Eye (tissue), 1 donor: ENCODE results near the gene KHK.
"Not testable (repeated sequence)": the region's sequence is repeated elsewhere in the genome, so short reads cannot be mapped to it uniquely, and the experiment has no call there.

Experiments used
- DNase-seq: peaks from one replicate; pipeline ENCODE4 v3.0.0-alpha.2; 2015

KHK gene

DNA sequence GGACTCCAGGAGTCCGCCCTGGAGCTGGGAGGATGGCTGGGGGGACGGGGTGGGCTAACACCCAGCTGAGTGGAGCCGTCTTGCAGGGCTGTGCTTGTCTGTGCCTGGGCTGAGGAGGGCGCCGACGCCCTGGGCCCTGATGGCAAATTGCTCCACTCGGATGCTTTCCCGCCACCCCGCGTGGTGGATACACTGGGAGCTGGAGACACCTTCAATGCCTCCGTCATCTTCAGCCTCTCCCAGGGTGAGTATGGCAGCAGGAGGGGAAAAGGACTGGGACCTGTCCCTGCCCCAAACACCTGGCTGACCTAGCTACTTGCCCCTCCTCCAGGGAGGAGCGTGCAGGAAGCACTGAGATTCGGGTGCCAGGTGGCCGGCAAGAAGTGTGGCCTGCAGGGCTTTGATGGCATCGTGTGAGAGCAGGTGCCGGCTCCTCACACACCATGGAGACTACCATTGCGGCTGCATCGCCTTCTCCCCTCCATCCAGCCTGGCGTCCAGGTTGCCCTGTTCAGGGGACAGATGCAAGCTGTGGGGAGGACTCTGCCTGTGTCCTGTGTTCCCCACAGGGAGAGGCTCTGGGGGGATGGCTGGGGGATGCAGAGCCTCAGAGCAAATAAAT, 12.9 kb downstream of the KHK start:
- DNase-seq, result no peak

DNA sequence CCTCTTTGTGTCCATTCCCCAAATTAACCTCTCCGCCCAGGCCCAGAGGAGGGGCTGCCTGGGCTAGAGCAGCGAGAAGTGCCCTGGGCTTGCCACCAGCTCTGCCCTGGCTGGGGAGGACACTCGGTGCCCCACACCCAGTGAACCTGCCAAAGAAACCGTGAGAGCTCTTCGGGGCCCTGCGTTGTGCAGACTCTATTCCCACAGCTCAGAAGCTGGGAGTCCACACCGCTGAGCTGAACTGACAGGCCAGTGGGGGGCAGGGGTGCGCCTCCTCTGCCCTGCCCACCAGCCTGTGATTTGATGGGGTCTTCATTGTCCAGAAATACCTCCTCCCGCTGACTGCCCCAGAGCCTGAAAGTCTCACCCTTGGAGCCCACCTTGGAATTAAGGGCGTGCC, 13.5 kb downstream of the KHK start:
- no peak for DNase-seq

- DNase-seq, result no peak
These were observed 15.8 kb downstream of the KHK start for GRCh38 chr2:27102329-27102728.

DNA sequence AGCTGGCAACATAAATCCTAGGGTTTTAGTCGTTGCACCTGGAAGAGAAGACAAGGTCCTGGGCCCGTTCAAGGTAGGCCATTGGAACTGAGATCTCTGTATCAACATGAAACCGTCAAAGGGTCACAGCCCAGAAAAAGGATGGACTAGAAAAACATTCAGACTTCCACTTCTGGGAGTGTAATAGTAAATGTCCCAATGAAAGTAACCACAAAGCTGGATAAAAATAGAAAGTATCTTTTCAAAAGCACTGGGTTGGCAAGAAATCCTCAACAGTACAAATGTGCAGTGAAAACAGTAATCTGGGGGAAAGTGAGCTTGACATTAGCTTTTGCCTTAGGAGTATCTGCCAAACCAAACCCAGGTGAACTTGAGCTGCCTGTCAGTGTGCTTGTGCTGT, 19.4 kb downstream of the KHK start:
- DNase-seq, result no peak

GRCh38 chr2:27108221-27108620, 21.6 kb downstream of the KHK start:
- no peak for DNase-seq

DNA sequence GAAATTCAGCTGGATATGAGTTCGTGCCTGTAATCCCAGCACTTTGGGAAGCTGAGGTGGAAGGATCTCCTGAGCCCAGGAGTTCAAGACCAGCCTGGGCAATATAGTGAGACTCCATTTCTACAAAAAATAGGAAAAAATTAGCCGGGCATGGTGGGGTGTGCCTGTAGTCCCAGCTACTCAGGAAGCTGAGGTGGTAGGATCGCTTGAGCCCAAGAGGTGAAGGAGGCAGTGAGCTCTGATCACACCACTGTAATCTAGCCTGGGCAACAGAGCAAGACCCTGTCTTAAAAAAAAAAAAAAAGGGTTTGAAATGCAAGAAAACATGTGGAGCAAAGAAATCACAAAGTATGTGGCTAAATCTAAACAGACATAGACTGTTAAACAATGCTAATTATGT, 22.5 kb downstream of the KHK start:
- DNase-seq, result no peak

GRCh38 chr2:27110603-27111352, 24.2 kb downstream of the KHK start:
- not testable (repeated sequence) for DNase-seq

DNA sequence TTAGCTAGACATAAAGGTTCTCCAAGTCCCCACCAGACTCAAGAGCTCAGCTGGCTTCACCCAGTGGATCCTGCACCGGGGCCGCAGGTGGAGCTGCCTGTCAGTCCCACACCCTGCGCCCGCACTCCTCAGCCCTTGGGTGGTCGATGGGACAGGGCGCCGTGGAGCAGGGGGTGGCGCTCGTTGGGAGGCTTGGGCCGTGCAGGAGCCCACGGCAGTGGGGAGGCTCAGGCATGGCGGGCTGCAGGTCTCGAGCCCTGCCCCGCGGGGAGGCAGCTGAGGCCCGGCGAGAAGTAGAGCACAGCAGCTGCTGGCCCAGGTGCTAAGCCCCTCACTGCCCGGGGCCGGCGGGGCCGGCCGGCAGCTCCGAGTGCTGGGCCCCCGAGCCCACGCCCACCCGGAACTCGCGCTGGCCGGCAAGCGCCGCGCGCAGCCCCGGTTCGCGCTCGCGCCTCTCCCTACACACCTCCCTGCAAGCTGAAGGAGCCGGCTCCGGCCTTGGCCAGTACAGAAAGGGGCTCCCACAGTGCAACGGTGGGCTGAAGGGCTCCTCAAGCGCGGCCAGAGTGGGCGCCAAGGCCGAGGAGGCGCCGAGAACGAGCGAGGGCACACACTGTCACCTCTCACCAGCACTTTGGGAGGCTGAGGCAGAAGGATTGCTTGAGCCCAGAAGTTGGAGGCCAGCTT, 25.0 kb downstream of the KHK start:
- DNase-seq, result not testable (repeated sequence)

DNA sequence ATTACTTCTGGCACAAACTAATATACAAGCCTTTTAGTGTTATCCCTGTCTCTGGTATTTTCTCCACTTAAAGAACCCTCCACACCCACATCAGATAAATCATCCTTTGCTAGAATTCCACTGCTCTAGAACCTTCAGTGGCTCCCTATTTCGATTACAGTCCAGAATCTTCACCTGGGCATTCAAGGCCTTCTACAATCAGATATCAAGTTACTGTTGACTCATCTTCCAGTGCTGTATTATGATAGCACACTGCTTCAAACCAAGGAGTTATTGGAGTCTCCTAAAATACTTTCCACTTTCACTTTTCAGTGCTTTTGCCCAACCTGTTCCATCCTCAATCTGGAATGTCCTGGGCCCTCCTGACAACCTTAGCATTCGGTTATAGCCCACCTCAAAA, 28.9 kb downstream of the KHK start:
- DNase-seq, result no peak

- no peak for DNase-seq
These were observed 31.5 kb downstream of the KHK start for GRCh38 chr2:27117995-27118524.

GRCh38 chr2:27118525-27119329, 32.2 kb downstream of the KHK start, which contains the start of gene CGREF1:
CGREF1 (minus strand) TSS chr2:27119128; CDS start chr2:27104366, 14,762 bp downstream.
- DNase-seq, result peak; percentile 62

GRCh38 chr2:27119330-27119670, 32.7 kb downstream of the KHK start:
- DNase-seq, result not testable (repeated sequence)

- no peak for DNase-seq
These were observed 35.3 kb downstream of the KHK start for GRCh38 chr2:27121906-27122305.

- no peak for DNase-seq
These were observed 36.2 kb downstream of the KHK start for GRCh38 chr2:27122791-27123190.

- DNase-seq, result peak; percentile 65
These were observed 37.0 kb downstream of the KHK start, which contains the start of gene ABHD1 for GRCh38 chr2:27123302-27124150. ABHD1 (plus strand) TSS chr2:27123815; CDS start chr2:27123949, 134 bp downstream.

DNA sequence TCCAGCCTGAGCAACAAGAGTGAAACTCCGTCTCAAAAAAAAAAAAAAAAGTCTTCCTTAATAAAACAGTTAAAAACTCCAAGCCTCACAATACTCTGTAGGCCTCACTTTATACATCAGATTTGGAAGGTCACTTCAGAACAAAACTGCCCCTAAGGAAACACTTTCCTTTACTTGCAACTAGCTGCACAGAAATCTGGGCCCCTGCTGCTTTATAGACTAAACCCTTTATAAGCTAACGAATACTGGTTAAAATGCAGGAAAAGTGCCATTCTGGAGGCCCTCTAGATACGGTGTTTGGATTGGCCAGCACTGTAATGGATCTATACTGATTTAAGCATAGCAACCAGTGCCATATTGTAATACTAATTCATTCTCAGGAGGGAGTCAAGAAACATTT, 38.5 kb downstream of the KHK start:
- DNase-seq, result no peak

DNA sequence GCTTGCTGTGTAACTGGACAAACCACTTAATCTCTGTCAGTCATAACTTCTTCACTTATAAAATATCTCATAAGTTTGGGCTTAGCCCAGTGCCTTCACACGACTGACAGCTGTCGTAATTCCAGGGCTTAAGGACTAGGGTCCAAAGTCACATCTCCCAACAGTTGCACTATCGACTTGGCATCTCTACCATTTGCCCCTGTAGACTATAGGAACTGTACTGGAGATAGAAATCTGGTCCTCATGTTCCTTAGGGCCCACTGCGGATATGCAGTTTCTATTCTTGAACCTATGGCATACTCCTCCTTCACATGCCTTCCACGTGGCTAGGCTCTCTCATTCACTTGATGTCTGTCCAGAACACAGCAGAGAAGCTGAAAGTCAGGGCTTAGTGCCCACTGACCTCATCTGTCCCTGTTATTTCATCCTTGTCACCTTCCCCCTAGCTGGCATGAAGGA, 39.7 kb downstream of the KHK start:
- DNase-seq, result no peak

GRCh38 chr2:27127883-27128667, 41.5 kb downstream of the KHK start:
- DNase-seq, result no peak

GRCh38 chr2:27128668-27129571, 42.3 kb downstream of the KHK start:
- DNase-seq, result no peak

GRCh38 chr2:27130396-27130795, 43.8 kb downstream of the KHK start:
- no peak for DNase-seq
